HG03064 (cell line): ENCODE results near the gene OSBPL5.
"Not testable (repeated sequence)": the region's sequence is repeated elsewhere in the genome, so short reads cannot be mapped to it uniquely, and the experiment has no call there.

Source experiments
- ATAC-seq: cut with Tn5 transposase; IDR thresholded peaks from one replicate; pipeline ENCODE4 v1.9.1; 2021; ENCODE audit warnings: low read depth; ENCODE audit not compliant: unreplicated experiment

The OSBPL5 gene

DNA sequence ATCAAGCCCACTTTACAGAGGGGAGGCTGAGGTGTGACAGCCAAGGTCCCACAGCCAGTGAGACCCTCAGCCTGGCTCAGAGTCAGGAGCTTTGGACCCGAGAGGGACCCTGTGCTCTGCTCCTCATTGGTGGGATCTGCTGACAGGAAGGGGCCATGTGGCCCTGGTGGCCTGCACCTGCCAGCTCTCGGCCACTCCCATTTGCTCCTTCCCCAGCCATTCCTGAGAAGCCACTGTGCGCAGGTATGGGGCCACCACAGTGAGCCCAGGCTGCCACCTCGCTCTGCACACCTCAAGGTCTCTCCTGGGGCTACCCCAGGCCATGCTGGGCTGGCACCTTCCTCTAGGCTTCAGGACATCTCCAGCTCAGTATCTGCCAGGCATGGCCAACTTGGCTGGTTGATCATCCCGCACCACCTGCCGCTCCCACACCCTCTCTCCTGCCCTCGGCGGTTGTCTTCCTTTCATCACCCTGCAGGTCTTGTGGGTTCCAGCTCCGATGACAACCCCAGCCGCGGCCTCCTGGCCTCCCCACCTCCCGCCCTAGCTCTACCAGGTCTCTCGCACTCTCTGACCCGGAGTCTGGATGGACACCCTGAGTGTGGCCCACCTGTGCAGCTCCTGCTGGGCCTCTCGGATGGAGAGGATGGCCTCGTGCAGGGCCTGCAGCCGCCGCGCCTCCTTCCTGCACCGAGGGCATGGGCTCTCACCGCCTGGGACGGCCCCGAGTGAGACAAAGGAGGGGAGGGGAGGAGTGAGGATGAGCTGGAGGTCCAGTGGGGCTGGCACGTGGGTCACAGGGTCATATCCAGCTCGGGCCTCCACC lies 75.7 kb downstream of the OSBPL5 start:
- no peak for ATAC-seq

- no peak for ATAC-seq
Observed at GRCh38 chr11:3088806-3089205, 76.3 kb downstream of the OSBPL5 start.

DNA sequence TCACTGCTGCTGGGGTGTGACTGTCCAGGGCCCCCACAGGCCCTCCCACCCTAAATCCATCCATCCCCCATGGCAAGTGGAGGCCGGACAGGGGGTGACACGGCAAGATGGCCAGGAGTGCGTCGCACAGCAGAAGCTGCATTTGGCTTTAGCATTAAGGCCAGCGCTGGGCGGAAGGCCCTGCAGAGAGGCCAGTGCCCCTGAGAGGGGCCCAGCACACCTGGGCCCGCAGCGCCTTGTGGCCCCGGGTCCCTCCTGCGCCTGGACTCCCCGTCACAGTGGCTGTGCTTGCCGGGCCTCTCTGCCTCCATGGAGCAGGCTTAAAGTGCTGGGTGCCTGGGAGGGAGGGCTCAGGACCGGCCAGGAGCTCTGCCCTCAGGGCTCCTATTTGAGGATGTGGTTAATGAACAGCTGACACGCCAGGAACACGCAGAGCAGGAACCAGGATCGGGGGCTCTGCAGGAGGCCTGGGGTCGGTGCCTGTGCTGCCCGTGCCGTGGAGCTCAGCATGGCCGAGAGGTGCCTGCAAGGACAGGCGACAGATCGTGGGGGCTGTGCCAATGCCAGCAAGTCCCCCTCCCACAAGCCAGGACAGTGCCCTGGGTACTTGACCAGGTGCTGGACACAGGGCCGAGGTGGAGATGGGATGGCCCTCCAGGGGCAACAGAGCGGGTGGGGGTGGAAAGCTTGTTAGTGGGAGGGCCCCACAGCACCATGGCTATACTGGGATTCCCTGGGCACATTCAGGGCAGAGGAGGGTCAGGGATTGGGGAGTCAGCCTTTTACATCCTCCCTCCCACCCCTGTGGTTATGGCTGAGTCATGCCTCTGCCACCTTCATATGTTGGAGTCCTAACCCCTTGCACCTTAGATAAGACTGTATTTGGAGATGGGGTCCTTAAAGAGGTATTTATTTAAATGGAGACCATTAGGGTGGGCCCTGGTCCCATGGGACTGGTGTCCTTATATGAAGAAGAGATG lies 77.0 kb downstream of the OSBPL5 start:
- no peak for ATAC-seq

DNA sequence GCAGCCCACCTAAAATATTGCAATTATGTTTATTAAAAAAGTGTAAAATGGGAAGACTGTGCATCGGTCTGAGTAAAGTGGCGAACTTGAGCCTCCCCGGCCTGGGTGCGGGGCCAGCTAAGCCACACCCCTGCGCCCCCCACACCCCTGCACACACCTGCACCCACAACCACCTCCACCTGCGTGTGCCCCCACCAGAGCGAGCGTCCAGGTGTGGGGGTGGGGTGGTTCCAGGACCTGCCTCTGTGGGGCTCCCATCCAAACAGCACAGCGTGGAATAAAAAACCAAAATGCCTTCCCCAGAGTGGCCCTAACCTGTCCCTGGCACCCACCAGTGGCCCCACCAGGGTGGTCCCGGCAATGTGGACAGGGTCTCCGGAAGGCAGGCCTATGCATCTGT lies 77.7 kb downstream of the OSBPL5 start:
- ATAC-seq, result no peak

GRCh38 chr11:3086671-3087150 lies 78.4 kb downstream of the OSBPL5 start:
- no peak for ATAC-seq

DNA sequence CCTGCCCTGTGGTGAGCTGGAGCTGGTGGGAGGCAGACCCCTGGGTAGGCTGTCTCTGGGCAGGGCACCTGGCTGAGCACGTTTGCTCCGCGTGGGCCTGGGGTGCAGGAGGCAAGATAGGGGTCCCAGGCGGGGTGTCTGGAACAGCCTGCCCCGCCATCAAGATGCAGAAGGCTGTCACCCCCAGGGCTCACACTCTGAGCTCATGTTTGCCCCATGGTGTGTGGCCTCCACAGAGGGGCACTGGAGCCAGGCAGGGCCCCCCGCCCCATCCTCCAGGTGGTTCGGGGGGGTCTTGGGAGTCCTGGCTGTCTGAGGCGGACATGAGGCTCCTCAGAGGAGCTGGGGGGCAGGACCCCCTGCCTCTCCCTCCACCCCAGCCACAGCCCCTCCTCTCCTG lies 79.0 kb downstream of the OSBPL5 start:
- no peak for ATAC-seq

GRCh38 chr11:3085052-3085451 lies 80.1 kb downstream of the OSBPL5 start:
- ATAC-seq, result no peak

- ATAC-seq, result no peak
Observed at GRCh38 chr11:3083321-3083720, 81.8 kb downstream of the OSBPL5 start.

DNA sequence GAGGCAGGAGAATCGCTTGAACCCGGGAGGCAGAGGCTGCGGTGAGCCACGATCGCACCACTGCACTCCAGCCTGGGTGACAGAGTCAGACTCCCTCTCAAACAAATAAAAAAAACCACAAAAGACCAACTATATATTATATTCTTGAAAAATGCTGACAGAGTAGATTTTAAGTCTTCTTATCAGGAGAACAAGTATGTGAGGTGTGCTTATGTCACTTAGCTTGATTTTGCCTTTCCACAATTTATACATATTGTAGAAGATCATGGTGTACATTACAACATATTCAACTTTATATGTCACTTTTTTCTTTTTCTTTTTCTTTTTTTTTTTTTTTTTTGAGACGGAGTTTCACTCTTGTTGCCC lies 83.7 kb downstream of the OSBPL5 start:
- no peak for ATAC-seq

GRCh38 chr11:3080733-3081385 lies 84.3 kb downstream of the OSBPL5 start:
- ATAC-seq, result no peak

GRCh38 chr11:3080104-3080503 lies 85.0 kb downstream of the OSBPL5 start:
- ATAC-seq, result no peak

DNA sequence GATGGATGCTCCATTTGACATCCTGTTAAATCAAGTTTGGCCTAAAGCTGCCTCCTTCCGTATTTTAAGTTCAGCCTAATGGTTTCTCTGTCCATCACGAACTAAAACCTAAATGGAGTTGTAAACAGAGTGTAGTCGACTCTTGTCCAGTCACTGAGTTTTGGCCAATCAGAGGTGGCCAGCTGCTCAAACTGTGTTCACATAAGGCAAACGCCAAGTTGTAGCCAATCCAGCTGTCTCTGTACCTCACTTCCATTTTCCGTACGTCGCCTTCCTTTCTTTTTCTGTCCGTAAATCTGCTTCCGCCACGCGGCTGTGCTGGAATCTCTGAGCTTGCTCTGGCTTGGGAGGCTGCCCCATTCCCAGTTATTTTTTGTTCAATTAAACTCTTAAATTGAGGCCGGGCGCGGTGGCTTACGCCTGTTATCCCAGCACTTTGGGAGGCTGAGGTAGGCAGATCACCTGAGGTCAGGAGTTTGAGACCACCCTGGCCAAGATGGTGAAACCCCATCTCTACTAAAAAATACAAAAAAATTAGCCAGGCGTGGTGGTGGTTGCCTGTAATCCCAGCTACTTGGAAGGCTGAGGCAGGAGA lies 87.2 kb downstream of the OSBPL5 start:
- ATAC-seq, result no peak

- ATAC-seq, result no peak
Observed at GRCh38 chr11:3077189-3077836, 87.8 kb downstream of the OSBPL5 start.

DNA sequence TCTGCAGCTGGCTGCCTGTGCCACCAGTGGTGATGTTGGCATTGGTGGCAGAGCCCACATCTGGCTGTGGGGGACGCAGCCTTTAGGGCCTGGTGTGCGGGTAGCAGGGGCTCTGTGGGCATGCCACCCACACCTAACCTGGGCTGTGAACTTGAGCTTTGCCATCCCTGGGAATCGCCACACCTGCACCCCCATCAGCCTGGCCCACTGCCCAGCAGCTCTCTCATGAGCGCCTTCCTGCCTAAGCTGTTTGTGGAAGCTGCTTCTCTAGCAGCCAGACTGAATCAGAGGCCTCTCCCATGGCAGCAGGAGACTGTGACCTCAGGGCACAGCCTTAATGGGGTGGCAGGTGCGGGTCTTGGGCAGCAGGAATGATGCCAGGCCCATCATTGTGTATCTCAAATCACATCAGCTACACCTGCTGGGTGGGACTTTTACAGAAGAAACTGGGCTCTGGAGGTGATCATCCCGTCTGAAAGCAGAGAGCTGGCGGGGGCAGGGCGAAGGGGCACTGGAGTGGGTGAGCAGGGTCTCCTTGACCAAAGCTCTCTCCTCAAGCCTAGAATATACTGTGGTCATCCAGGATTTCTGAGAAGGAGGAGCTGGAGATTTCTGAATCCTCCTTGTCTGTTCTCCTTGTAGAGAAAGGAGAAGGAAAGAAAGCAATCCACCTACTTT lies 90.1 kb downstream of the OSBPL5 start:
- ATAC-seq, result no peak

DNA sequence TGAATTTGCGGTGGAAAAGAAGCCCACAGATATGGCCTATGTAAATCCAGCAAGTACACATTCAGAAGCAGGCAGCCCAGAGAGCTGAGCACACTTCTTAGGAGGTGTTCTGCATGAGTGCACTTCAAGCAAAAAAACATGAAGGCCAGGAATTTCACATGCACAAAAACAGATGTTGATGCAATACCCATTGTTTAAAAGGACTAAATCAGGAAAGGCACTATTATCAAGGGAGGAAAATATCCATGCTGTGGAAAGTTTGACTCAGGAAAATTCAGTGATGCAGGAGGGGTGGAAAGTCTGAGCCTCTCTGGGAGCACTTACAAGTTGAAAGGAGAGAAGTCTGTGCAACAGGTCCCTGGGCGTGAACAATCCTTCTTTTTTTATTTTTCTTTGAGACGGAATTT lies 92.1 kb downstream of the OSBPL5 start:
- no peak for ATAC-seq

DNA sequence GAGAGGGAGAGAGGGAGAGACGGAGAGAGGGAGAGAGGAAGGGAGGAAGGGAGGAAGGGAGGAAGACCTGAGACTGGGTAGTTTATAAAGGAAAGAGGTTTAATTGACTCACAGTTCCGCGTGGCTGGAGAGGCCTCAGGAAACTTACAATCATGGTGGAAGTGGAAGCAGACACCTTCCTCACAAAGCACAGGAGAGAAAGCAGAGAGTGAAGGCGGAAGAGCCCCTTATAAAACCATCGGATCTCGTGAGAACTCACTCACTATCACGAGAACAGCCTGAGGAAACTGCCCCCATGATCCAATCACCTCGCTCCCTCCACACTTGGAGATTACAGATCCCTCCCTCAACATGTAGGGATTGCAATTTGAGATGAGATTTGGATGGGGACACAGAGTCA lies 95.7 kb downstream of the OSBPL5 start:
- ATAC-seq, result no peak

DNA sequence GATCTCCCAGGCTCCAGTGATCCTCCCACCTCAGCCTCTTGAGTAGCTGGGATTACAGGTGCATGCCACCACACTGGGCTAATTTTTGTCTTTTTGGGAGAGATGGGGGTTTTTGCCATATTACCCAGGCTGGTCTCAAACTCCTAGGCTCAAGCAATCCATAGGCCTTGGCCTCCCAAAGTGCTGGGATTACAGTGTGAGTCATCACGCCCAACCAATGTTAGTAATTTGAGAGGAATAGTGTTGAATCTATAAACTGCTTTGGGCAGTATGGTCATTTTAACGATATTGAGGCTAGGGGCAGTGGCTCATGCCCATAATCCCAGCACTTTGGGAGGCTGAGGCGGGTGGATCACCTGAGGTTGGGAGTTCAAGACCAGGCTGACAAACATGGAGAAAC lies 98.8 kb downstream of the OSBPL5 start:
- not testable (repeated sequence) for ATAC-seq

- ATAC-seq, result not testable (repeated sequence)
Observed at GRCh38 chr11:3064709-3065108, 100.4 kb downstream of the OSBPL5 start.

DNA sequence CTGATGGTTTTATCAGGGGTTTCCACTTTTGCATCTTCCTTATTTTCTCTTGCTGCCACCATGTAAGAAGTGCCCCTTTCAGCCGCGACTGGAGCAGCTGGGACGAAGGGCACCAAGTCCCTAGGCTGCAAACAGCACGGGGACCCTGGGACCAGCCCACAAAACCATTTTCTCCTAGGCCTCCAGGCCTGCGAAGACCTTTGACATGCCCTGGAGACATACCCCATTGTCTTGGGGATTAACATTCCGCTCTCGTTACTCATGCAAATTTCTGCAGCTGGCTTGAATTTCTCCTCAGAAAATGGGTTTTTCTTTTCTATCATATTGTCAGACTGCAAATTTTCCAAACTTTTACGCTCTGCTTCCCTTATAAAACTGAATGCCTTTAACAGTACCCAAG lies 101.2 kb downstream of the OSBPL5 start:
- ATAC-seq, result not testable (repeated sequence)
